Activated naive CD8-positive, alpha-beta T cell treated with anti-CD3 and anti-CD28 coated beads, Interleukin-2, amount 50 U/mL, for 24 hours (primary cell): ENCODE data around the gene ZNF219.
A peak's percentile ranks its signal among the peaks of the same experiment; 100 is the strongest.

ENCODE experiments used
- ATAC-seq: fragments of 150-1000 bp; cut with Tn5 transposase; one replicate; pipeline ENCODE4 v1.10.0; 2021
- DNase-seq: peaks from one replicate; pipeline ENCODE4 v3.0.0; 2021
- H3K27ac Mint-ChIP-seq: one replicate; pipeline ENCODE4 v1.8.0; 2021; ENCODE audit warnings: mild to moderate bottlenecking, mixed read lengths
- H3K27me3 Mint-ChIP-seq: one replicate; pipeline ENCODE4 v1.8.0; 2021; ENCODE audit warnings: mixed read lengths
- H3K36me3 Mint-ChIP-seq: one replicate; pipeline ENCODE4 v1.8.0; 2021; ENCODE audit warnings: low read depth, mixed read lengths
- H3K4me1 Mint-ChIP-seq: one replicate; pipeline ENCODE4 v1.8.0; 2021; ENCODE audit warnings: mixed read lengths
- H3K4me3 Mint-ChIP-seq: one replicate; pipeline ENCODE4 v1.8.0; 2021; ENCODE audit warnings: mild to moderate bottlenecking, moderate library complexity, mixed read lengths
- H3K9me3 Mint-ChIP-seq: one replicate; pipeline ENCODE4 v1.8.0; 2021; ENCODE audit warnings: mixed read lengths

ZNF219 gene

DNA sequence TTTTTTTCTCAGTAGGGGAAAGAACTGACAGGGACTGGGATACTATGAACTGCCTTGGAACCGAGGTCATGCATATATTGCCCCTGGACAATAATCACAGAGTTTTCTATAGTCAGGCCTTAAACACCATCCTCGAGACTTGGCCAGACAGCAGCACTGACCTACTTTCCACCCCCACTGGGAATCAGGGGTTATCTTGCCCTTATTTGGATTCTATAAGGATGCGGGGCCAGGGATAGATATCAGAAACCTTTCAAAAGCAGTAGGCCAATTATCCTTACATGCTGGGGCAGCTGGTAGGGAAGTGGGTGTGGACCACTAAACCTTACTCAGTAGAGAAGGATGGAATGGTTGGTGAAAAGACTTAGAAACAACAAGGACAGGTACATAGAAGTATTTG, 2.0 kb downstream of the ZNF219 start:
- peaks cover 1% of the 10 kb centered on the region for H3K27me3 Mint-ChIP-seq
- no peak overlapping the region for H3K27ac Mint-ChIP-seq
- DNase-seq: no peak
- peaks cover 19% of the 10 kb centered on the region for H3K4me1 Mint-ChIP-seq
- H3K4me3 Mint-ChIP-seq: no peak overlapping the region
- no peaks in the 10 kb centered on the region for H3K36me3 Mint-ChIP-seq
- no peak for ATAC-seq
- H3K9me3 Mint-ChIP-seq: no peaks in the 10 kb centered on the region

DNA sequence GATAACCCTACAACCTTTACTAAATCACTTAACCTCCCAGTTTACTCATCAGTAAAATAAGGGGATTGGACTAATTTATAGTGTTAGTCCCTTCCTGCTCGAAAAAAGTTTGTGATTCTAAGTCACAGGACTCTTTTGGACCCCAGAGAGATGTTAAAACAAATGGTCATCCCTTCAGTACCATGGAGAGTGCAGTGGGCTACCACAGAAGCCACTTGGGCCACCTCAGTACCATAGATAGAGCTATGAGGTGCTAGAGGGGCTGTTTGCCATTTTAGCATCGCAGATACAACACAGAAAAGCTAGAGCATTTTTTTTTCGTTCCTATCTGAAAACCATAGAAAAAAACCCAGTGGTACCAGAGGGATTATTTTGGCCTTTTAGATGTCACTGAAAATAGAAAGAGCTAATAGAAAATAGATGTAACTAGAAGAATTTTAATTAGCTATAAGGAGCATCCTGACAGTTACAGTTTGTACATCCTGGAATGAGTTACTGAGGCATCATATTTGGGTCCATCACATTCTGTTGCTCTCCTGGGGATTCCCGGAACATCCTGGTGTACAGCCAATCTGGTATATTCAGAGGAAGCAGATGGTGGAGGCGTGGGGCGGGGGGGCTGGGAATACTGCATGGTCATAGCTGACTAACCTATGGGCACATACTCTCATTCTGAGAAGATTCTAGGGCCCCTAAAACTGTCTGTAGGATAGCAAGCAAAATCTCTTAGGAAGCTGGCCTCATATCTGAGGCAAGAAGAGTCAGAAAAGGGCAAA, 2.8 kb downstream of the ZNF219 start:
- Mint-ChIP-seq H3K4me3 (no peak overlapping the region), H3K36me3 (no peaks in the 10 kb centered on the region)
- ATAC-seq: no peak

GRCh38 chr14:21093769-21094681, 4.4 kb downstream of the ZNF219 start:
- H3K4me3 Mint-ChIP-seq: no peak overlapping the region
- no peak overlapping the region for H3K27ac Mint-ChIP-seq
- H3K9me3 Mint-ChIP-seq: no peaks in the 10 kb centered on the region
- no peak for ATAC-seq
- H3K4me1 Mint-ChIP-seq: peaks cover 14% of the 10 kb centered on the region
- H3K27me3 Mint-ChIP-seq: no peaks in the 10 kb centered on the region
- DNase-seq: no peak
- H3K36me3 Mint-ChIP-seq: no peaks in the 10 kb centered on the region

More for the DNA sequence above, 2.8 kb downstream of the ZNF219 start:
- Mint-ChIP-seq H3K4me1 (peaks cover 19% of the 10 kb centered on the region), H3K27me3 (no peaks in the 10 kb centered on the region), H3K27ac (no peak overlapping the region), H3K9me3 (no peaks in the 10 kb centered on the region)
- DNase-seq: no peak

- H3K27ac Mint-ChIP-seq: no peak overlapping the region
- H3K4me3 Mint-ChIP-seq: no peak overlapping the region
- no peaks in the 10 kb centered on the region for H3K36me3 Mint-ChIP-seq
- H3K27me3 Mint-ChIP-seq: no peaks in the 10 kb centered on the region
- peaks cover 13% of the 10 kb centered on the region for H3K4me1 Mint-ChIP-seq
- DNase-seq (no peak), ATAC-seq (no peak)
- H3K9me3 Mint-ChIP-seq: no peaks in the 10 kb centered on the region
Measured at GRCh38 chr14:21093018-21093417, 5.4 kb downstream of the ZNF219 start.

- peak; percentile 85 for ATAC-seq
- peak; percentile 94 for DNase-seq
- H3K4me3 Mint-ChIP-seq: no peak overlapping the region
- no peaks in the 10 kb centered on the region for H3K27me3 Mint-ChIP-seq
- H3K36me3 Mint-ChIP-seq: no peaks in the 10 kb centered on the region
- no peaks in the 10 kb centered on the region for H3K9me3 Mint-ChIP-seq
- no peak overlapping the region for H3K27ac Mint-ChIP-seq
- peaks cover 19% of the 10 kb centered on the region for H3K4me1 Mint-ChIP-seq
Measured at GRCh38 chr14:21092273-21093011, 6.0 kb downstream of the ZNF219 start.

GRCh38 chr14:21091821-21092272, 6.6 kb downstream of the ZNF219 start:
- Mint-ChIP-seq H3K9me3 (no peaks in the 10 kb centered on the region), H3K4me3 (no peak overlapping the region), H3K27ac (no peak overlapping the region), H3K27me3 (no peaks in the 10 kb centered on the region), H3K36me3 (no peaks in the 10 kb centered on the region), H3K4me1 (peaks cover 20% of the 10 kb centered on the region)
- DNase-seq (no peak), ATAC-seq (no peak)

GRCh38 chr14:21090940-21091663, 7.4 kb downstream of the ZNF219 start:
- Mint-ChIP-seq H3K36me3 (no peaks in the 10 kb centered on the region), H3K4me3 (no peak overlapping the region), H3K9me3 (no peaks in the 10 kb centered on the region), H3K4me1 (peaks cover 23% of the 10 kb centered on the region), H3K27ac (no peak overlapping the region), H3K27me3 (no peaks in the 10 kb centered on the region)
- no peak for ATAC-seq
- DNase-seq: no peak

- no peak overlapping the region for H3K4me3 Mint-ChIP-seq
- no peaks in the 10 kb centered on the region for H3K36me3 Mint-ChIP-seq
- ATAC-seq: no peak
- H3K27ac Mint-ChIP-seq: no peak overlapping the region
- peaks cover 23% of the 10 kb centered on the region for H3K4me1 Mint-ChIP-seq
- no peaks in the 10 kb centered on the region for H3K27me3 Mint-ChIP-seq
- H3K9me3 Mint-ChIP-seq: no peaks in the 10 kb centered on the region
- DNase-seq: peak; percentile 58
Measured at GRCh38 chr14:21090194-21090939, 8.1 kb downstream of the ZNF219 start.

DNA sequence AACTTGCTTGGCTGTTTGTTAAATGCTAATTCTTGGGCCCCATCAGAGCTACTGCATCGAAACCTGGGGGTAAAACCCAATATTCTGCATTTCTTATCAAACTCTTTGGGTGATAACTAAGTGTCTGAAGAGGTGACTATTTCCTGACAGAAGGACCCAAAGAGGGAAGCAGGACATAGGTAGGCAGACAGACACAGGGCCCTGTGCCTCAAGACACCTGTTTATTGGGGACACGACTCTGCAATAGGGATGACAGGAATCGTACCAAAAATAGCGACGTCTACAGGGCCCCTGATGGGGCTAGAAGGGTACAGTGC, 8.6 kb downstream of the ZNF219 start:
- Mint-ChIP-seq H3K4me1 (peaks cover 23% of the 10 kb centered on the region), H3K36me3 (no peaks in the 10 kb centered on the region), H3K27me3 (no peaks in the 10 kb centered on the region), H3K9me3 (no peaks in the 10 kb centered on the region), H3K27ac (no peak overlapping the region), H3K4me3 (no peak overlapping the region)
- no peak for ATAC-seq
- no peak for DNase-seq

GRCh38 chr14:21089271-21089670, 9.2 kb downstream of the ZNF219 start:
- H3K4me3 Mint-ChIP-seq: no peak overlapping the region
- H3K27ac Mint-ChIP-seq: no peak overlapping the region

GRCh38 chr14:21088687-21089086, 9.8 kb downstream of the ZNF219 start:
- H3K4me1 Mint-ChIP-seq: peaks cover 23% of the 10 kb centered on the region

More at GRCh38 chr14:21089271-21089670, 9.2 kb downstream of the ZNF219 start:
- no peak for ATAC-seq
- Mint-ChIP-seq H3K4me1 (peaks cover 23% of the 10 kb centered on the region), H3K27me3 (no peaks in the 10 kb centered on the region), H3K9me3 (no peaks in the 10 kb centered on the region), H3K36me3 (no peaks in the 10 kb centered on the region)
- no peak for DNase-seq

GRCh38 chr14:21087294-21088091, 11.0 kb downstream of the ZNF219 start:
- ATAC-seq (peak; percentile 74), DNase-seq (no peak)
- no peaks in the 10 kb centered on the region for H3K36me3 Mint-ChIP-seq
- peaks cover 19% of the 10 kb centered on the region for H3K4me1 Mint-ChIP-seq
- H3K27me3 Mint-ChIP-seq: no peaks in the 10 kb centered on the region
- H3K9me3 Mint-ChIP-seq: no peaks in the 10 kb centered on the region
- H3K27ac Mint-ChIP-seq: peak overlapping the region; percentile 84
- H3K4me3 Mint-ChIP-seq: no peak overlapping the region

More at GRCh38 chr14:21088687-21089086, 9.8 kb downstream of the ZNF219 start:
- H3K27me3 Mint-ChIP-seq: no peaks in the 10 kb centered on the region
- DNase-seq: no peak
- no peaks in the 10 kb centered on the region for H3K36me3 Mint-ChIP-seq
- ATAC-seq: no peak
- H3K4me3 Mint-ChIP-seq: no peak overlapping the region
- no peaks in the 10 kb centered on the region for H3K9me3 Mint-ChIP-seq
- no peak overlapping the region for H3K27ac Mint-ChIP-seq

DNA sequence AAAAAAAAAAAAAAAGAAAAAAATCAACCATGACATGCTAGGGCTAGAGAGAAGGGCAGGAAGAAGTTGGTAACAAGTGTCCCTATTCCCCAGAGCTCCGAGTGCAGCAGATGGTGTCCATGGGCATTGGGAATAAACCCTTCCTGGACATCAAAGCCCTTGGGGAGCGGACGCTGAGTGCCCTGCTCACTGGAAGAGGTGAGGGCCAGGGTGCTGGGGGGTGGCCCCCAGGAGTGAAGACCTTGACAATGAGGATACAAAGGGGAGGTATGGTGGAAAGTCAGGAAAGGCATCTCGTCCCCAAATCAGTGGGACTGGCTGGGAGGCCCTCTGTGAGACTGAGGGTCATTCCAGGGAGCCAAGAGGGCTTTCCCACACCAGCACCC, 11.6 kb downstream of the ZNF219 start:
- H3K9me3 Mint-ChIP-seq: no peaks in the 10 kb centered on the region
- peak overlapping the region; percentile 50 for H3K27ac Mint-ChIP-seq
- H3K4me1 Mint-ChIP-seq: peaks cover 18% of the 10 kb centered on the region
- H3K4me3 Mint-ChIP-seq: no peak overlapping the region
- no peaks in the 10 kb centered on the region for H3K27me3 Mint-ChIP-seq
- no peak for DNase-seq
- H3K36me3 Mint-ChIP-seq: no peaks in the 10 kb centered on the region
- ATAC-seq: no peak
